ENCODE measurements around the gene VPS11.

- TF ChIP-seq CTCF (conservative IDR thresholded peaks at IDR 0.05; ENCODE audit: low read length) (peak; percentile 72), EZH2phosphoT487 (IDR thresholded peaks at IDR 0.05; ENCODE audit: borderline replicate concordance) (no peak)
Observed at GRCh38 chr11:119065369-119065768, 2.2 kb upstream of the VPS11 start.
